CD14-positive monocyte (primary cell): ENCODE measurements around the gene ARMH1. TPM values are rescaled to one million over a fixed set of nuclear protein-coding genes. Genes with fewer than 3 reads are reported as not detected.
"Not testable (repeated sequence)": the region's sequence is repeated elsewhere in the genome, so short reads cannot be mapped to it uniquely, and the experiment has no call there.

Source experiments
- DNase-seq, 3 donors: peaks; one replicate each; pipeline ENCODE4 v3.0.0-alpha.2; 2011 to 2022
- H2AFZ ChIP-seq: 2 replicates; pipeline ENCODE4 v1.6.0; 2012; ENCODE audit warnings: mild to moderate bottlenecking, low read depth, low read length, inconsistent platforms; ENCODE audit not compliant: insufficient read depth, poor library complexity, severe bottlenecking
- H3K27ac ChIP-seq, 2 donors: 1 replicate in 1 of 2; 2 replicates in 1 of 2; pipeline ENCODE4 v1.5.1; 2012 to 2013; ENCODE audit warnings: low read length in 2 of 2, control low read depth in 1 of 2, inconsistent platforms in 1 of 2, low read depth in 1 of 2, mild to moderate bottlenecking in 1 of 2
- H3K27me3 ChIP-seq, 2 donors: one replicate each; pipeline versions ENCODE4 v1.6.0 to v1.6.1; 2011 to 2013; ENCODE audit warnings: low read length in 2 of 2; ENCODE audit not compliant: control insufficient read depth in 2 of 2, insufficient read depth in 2 of 2
- H3K36me3 ChIP-seq, 2 donors: replicated peaks in 1 of 2; 1 replicate in 1 of 2; 2 replicates in 1 of 2; pipeline versions ENCODE4 v1.5.1 to v1.6.1; 2012 to 2013; ENCODE audit warnings: low read length in 2 of 2, control low read depth in 1 of 2, inconsistent platforms in 1 of 2, mild to moderate bottlenecking in 1 of 2; ENCODE audit not compliant: insufficient read depth in 2 of 2, control insufficient read depth in 1 of 2
- H3K4me1 ChIP-seq, 2 donors: 1 replicate in 1 of 2; 2 replicates in 1 of 2; pipeline versions ENCODE4 v1.5.1 to v1.6.1; 2012 to 2013; ENCODE audit warnings: low read length in 2 of 2, control low read depth in 1 of 2, inconsistent platforms in 1 of 2, mild to moderate bottlenecking in 1 of 2, moderate library complexity in 1 of 2; ENCODE audit not compliant: insufficient read depth in 2 of 2, control insufficient read depth in 1 of 2
- H3K4me2 ChIP-seq: replicated peaks from 2 replicates; pipeline ENCODE3; 2012; ENCODE audit warnings: low read length, moderate library complexity, mild to moderate bottlenecking; ENCODE audit not compliant: poor library complexity, severe bottlenecking; ENCODE audit errors: extremely low read depth
- H3K4me3 ChIP-seq, 3 experiments: fragments of 200-600 bp in 1 of 3; sonication (generic) in 1 of 3; replicated peaks in 1 of 3; 1 replicate in 2 of 3; 2 replicates in 1 of 3; pipeline ENCODE4 v1.5.1; 2011 to 2013; ENCODE audit warnings: low read length in 3 of 3, mild to moderate bottlenecking in 3 of 3, control low read depth in 2 of 3, low read depth in 2 of 3, inconsistent platforms in 1 of 3, moderate library complexity in 1 of 3
- H3K79me2 ChIP-seq: 2 replicates; pipeline ENCODE4 v1.6.0; 2012; ENCODE audit warnings: mild to moderate bottlenecking, control low read depth, inconsistent platforms, low read length, moderate library complexity; ENCODE audit not compliant: insufficient read depth
- H3K9ac ChIP-seq: 2 replicates; pipeline ENCODE4 v1.6.0; 2017; ENCODE audit warnings: low read length, mild to moderate bottlenecking; ENCODE audit not compliant: insufficient read depth, poor library complexity, severe bottlenecking
- H3K9me3 ChIP-seq, 2 donors: replicated peaks in 1 of 2; 1 replicate in 1 of 2; 2 replicates in 1 of 2; pipeline versions ENCODE4 v1.5.1 to v1.6.1; 2012 to 2013; ENCODE audit warnings: low read length in 2 of 2, control low read depth in 1 of 2; ENCODE audit not compliant: control insufficient read depth in 1 of 2, insufficient read depth in 1 of 2
- H4K20me1 ChIP-seq: 2 replicates; pipeline ENCODE4 v1.6.0; 2012; ENCODE audit warnings: mild to moderate bottlenecking, low read length, control low read depth, moderate library complexity; ENCODE audit not compliant: insufficient read depth
- H3K27ac Mint-ChIP-seq, 7 donors: one replicate each; pipeline ENCODE4 v1.8.0; 2020; ENCODE audit warnings: mild to moderate bottlenecking in 7 of 7, mixed read lengths in 7 of 7, moderate library complexity in 6 of 7, inconsistent platforms in 2 of 7
- H3K27me3 Mint-ChIP-seq, 3 donors: one replicate each; pipeline ENCODE4 v1.8.0; 2021 to 2022; ENCODE audit warnings: low read depth in 3 of 3, mild to moderate bottlenecking in 3 of 3, mixed read lengths in 3 of 3, moderate library complexity in 3 of 3, inconsistent platforms in 1 of 3
- H3K36me3 Mint-ChIP-seq, 2 donors: one replicate each; pipeline ENCODE4 v1.8.0; 2020; ENCODE audit warnings: mixed read lengths in 2 of 2, inconsistent platforms in 1 of 2, mild to moderate bottlenecking in 1 of 2
- H3K4me1 Mint-ChIP-seq: one replicate; pipeline ENCODE4 v1.8.0; 2020; ENCODE audit warnings: mild to moderate bottlenecking, mixed read lengths
- H3K4me3 Mint-ChIP-seq, 2 donors: one replicate each; pipeline ENCODE4 v1.8.0; 2020; ENCODE audit warnings: mild to moderate bottlenecking in 2 of 2, mixed read lengths in 2 of 2, moderate library complexity in 1 of 2
- H3K9me3 Mint-ChIP-seq, 7 donors: one replicate each; pipeline ENCODE4 v1.8.0; 2020 to 2022; ENCODE audit warnings: mixed read lengths in 7 of 7, mild to moderate bottlenecking in 6 of 7, moderate library complexity in 6 of 7, inconsistent platforms in 2 of 7
- CTCF ChIP-seq: fragments of 200-600 bp; IDR thresholded peaks from one replicate; pipeline ENCODE4 v1.8.0; 2022; ENCODE audit warnings: antibody characterized with exemption, mild to moderate bottlenecking
- WGBS: methylation state at CpG from one replicate; pipeline ENCODE4 v1.1.5; 2013; ENCODE audit warnings: missing lambda C conversion rate; ENCODE audit not compliant: insufficient coverage; 5-methylcytosine and 5-hydroxymethylcytosine counted together
- intact Hi-C, 2 donors: fragments of 100-400 bp; cut with micrococcal nuclease; formaldehyde crosslinking; loops; one replicate each; pipeline versions ENCODE4 v1.15.0 to v1.15.1; 2023
- polyA plus RNA-seq, 3 donors: library from polyadenylated mRNA; depleted of rRNA in 1 of 3; unstranded in 2 of 3; stranded (reverse) in 1 of 3; fragments of 300-500 nt in 2 of 3; fragments of >200 nt in 1 of 3; fragmentation: Illumina TruSeq in 2 of 3; gene quantifications; 1 replicate in 2 of 3; 2 replicates in 1 of 3; pipeline ENCODE4 v1.2.3, GENCODE V29; 2012 to 2021

Gene ARMH1
- polyA plus RNA-seq, 3 donors: 14.7 to 209 (median 15.8) TPM

DNA sequence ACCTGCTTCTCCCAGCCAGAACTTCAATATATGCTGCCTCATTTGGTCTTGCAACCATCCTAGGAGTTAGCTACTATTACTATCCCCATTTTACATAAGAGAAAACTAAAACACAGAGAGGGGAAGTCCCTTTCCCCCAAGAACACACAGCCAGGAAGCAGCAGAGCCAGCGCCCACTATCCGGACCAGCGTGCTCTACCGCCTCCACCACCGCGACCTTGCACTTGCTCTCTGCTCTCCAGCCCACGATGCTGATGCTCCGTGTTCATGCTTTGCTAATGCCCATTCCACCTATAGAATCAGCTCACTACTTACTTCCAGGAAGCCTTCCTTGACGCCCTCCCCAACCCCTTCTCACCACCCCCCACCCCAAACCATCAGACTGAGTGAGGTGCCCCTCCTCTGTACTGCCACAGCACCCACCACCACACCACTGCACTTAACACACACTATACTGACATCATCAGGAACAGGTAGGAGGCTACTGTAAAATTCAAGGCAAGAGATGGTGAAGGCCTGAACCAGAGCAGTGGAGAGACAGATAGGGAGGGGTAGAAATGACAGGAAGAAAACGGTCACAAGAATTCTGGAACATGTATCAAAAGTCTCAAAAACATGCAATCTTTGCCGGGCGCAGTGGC is 9.7 kb upstream of the ARMH1 start:
- no peaks in the 10 kb centered on the region for H3K9me3 Mint-ChIP-seq
- Histone ChIP-seq H3K4me3 (no peak overlapping the region), H3K9me3 (no peaks in the 10 kb centered on the region), H3K9ac (no peak overlapping the region), H3K36me3 (peaks cover 0 to 5% of the 10 kb centered on the region in 2 donors), H3K27me3 (no peaks in the 10 kb centered on the region), H3K4me2 (no peak overlapping the region), H2AFZ (no peak overlapping the region), H3K4me1 (peaks cover 4 to 10% of the 10 kb centered on the region in 2 donors), H3K27ac (no peak overlapping the region), H4K20me1 (no peaks in the 10 kb centered on the region), H3K79me2 (no peaks in the 10 kb centered on the region)
- no peak overlapping the region for H3K27ac Mint-ChIP-seq
- 41% methylated on average over 11 of the region's 12 CpGs for WGBS
- intact Hi-C loops: no loop called here
- peaks cover 10 to 22% of the 10 kb centered on the region in 2 donors for H3K36me3 Mint-ChIP-seq
- no peak overlapping the region for H3K4me3 Mint-ChIP-seq
- DNase-seq: no peak
- peaks cover 15% of the 10 kb centered on the region for H3K4me1 Mint-ChIP-seq
- no peak for TF ChIP-seq CTCF
- peaks cover 0 to 3% (median 2%) of the 10 kb centered on the region in 3 donors for H3K27me3 Mint-ChIP-seq

- H4K20me1 ChIP-seq, H3K4me3 ChIP-seq, H3K27ac ChIP-seq, H3K9me3 Mint-ChIP-seq, H2AFZ ChIP-seq, intact Hi-C loops, H3K4me2 ChIP-seq, H3K27me3 ChIP-seq, H3K9ac ChIP-seq, H3K4me3 Mint-ChIP-seq, H3K27me3 Mint-ChIP-seq, H3K36me3 ChIP-seq, H3K27ac Mint-ChIP-seq, DNase-seq, H3K9me3 ChIP-seq: not testable (repeated sequence)
- WGBS: no CpG with 5 or more reads among the region's 1 CpG
- Mint-ChIP-seq H3K4me1 (peaks cover 24% of the 10 kb centered on the region), H3K36me3 (peaks cover 15 to 29% of the 10 kb centered on the region in 2 donors)
- H3K4me1 ChIP-seq: peaks cover 15 to 20% of the 10 kb centered on the region in 2 donors
- H3K79me2 ChIP-seq: peaks cover 11% of the 10 kb centered on the region
Measured at GRCh38 chr1:44666719-44667118, 7.8 kb upstream of the ARMH1 start.
